HG03342 (cell line): ENCODE results near the gene MYL9.
"Not testable (repeated sequence)": the region's sequence is repeated elsewhere in the genome, so short reads cannot be mapped to it uniquely, and the experiment has no call there.

Experiments
- ATAC-seq: cut with Tn5 transposase; IDR thresholded peaks from one replicate; pipeline ENCODE4 v1.9.1; 2021; ENCODE audit warnings: mild to moderate bottlenecking, moderate library complexity; ENCODE audit not compliant: unreplicated experiment

Gene MYL9

GRCh38 chr20:36541227-36541767 lies at the start of gene MYL9:
Gene MYL9 (plus strand): TSS chr20:36541519. CDS start chr20:36544885, 3,366 bp downstream.
- no peak for ATAC-seq

GRCh38 chr20:36491901-36492617 lies 49.3 kb upstream of the MYL9 start:
- no peak for ATAC-seq

GRCh38 chr20:36493051-36493800 lies 48.1 kb upstream of the MYL9 start:
- ATAC-seq, result no peak

- ATAC-seq, result no peak
Observed at GRCh38 chr20:36493801-36494114, 47.6 kb upstream of the MYL9 start.

- no peak for ATAC-seq
Observed at GRCh38 chr20:36496707-36497669, 44.3 kb upstream of the MYL9 start.

- ATAC-seq, result no peak
Observed at GRCh38 chr20:36497856-36498255, 43.5 kb upstream of the MYL9 start.

- no peak for ATAC-seq
Observed at GRCh38 chr20:36498386-36499179, 42.7 kb upstream of the MYL9 start.

- ATAC-seq, result no peak
Observed at GRCh38 chr20:36499211-36499610, 42.1 kb upstream of the MYL9 start.

GRCh38 chr20:36499723-36500501 lies 41.4 kb upstream of the MYL9 start:
- ATAC-seq, result no peak

- ATAC-seq, result no peak
Observed at GRCh38 chr20:36501367-36502006, 39.8 kb upstream of the MYL9 start.

- ATAC-seq, result no peak
Observed at GRCh38 chr20:36504295-36504694, 37.0 kb upstream of the MYL9 start.

- no peak for ATAC-seq
Observed at GRCh38 chr20:36506253-36506652, 35.1 kb upstream of the MYL9 start.

GRCh38 chr20:36507746-36508145 lies 33.6 kb upstream of the MYL9 start:
- ATAC-seq, result no peak

- ATAC-seq, result no peak
Observed at GRCh38 chr20:36519012-36519719, 22.2 kb upstream of the MYL9 start.

GRCh38 chr20:36519944-36520343 lies 21.4 kb upstream of the MYL9 start:
- ATAC-seq, result no peak

- no peak for ATAC-seq
Observed at GRCh38 chr20:36521526-36521925, 19.8 kb upstream of the MYL9 start.

GRCh38 chr20:36522412-36522811 lies 18.9 kb upstream of the MYL9 start:
- not testable (repeated sequence) for ATAC-seq

- ATAC-seq, result no peak
Observed at GRCh38 chr20:36523341-36523740, 18.0 kb upstream of the MYL9 start.
